Muscle of leg (tissue), 11 donors: Measurements from ENCODE around the gene MAN1B1. TPM values are rescaled to one million over a fixed set of nuclear protein-coding genes. Genes with fewer than 3 reads are reported as not detected.
"Not testable (repeated sequence)": the region's sequence is repeated elsewhere in the genome, so short reads cannot be mapped to it uniquely, and the experiment has no call there.

Source experiments
- DNase-seq: peaks from one replicate; pipeline ENCODE4 v3.0.0; 2013
- H3K27ac ChIP-seq: one replicate; pipeline ENCODE4 v1.5.1; 2013; ENCODE audit warnings: mild to moderate bottlenecking, low read length, control low read depth
- H3K27me3 ChIP-seq: one replicate; pipeline ENCODE4 v1.6.1; 2013; ENCODE audit warnings: low read length; ENCODE audit not compliant: control insufficient read depth, insufficient read depth
- H3K36me3 ChIP-seq: one replicate; pipeline ENCODE4 v1.6.1; 2013; ENCODE audit warnings: low read length; ENCODE audit not compliant: control insufficient read depth, insufficient read depth
- H3K4me1 ChIP-seq: one replicate; pipeline ENCODE4 v1.6.1; 2013; ENCODE audit warnings: low read length; ENCODE audit not compliant: control insufficient read depth, insufficient read depth
- H3K4me3 ChIP-seq: one replicate; pipeline ENCODE4 v1.5.1; 2013; ENCODE audit warnings: low read length, control low read depth
- H3K9me3 ChIP-seq: replicated peaks from 2 replicates; pipeline ENCODE4 v1.6.1; 2013; ENCODE audit warnings: low read depth, low read length; ENCODE audit not compliant: control insufficient read depth
- WGBS: methylation state at CpG from one replicate; pipeline ENCODE4 v1.1.5; 2013; ENCODE audit warnings: missing lambda C conversion rate; ENCODE audit not compliant: insufficient coverage; 5-methylcytosine and 5-hydroxymethylcytosine counted together
- polyA plus RNA-seq, 8 donors: library from polyadenylated mRNA; unstranded; fragments of 120-200 nt; gene quantifications; one replicate each; pipeline versions ENCODE4 v1.2.1 to v1.2.3, GENCODE V29; 2013; ENCODE audit warnings: inconsistent platforms in 1 of 8, low replicate concordance in 1 of 8; ENCODE audit not compliant: insufficient read length in 8 of 8, insufficient read depth in 1 of 8
- total RNA-seq: library from RNA; stranded (reverse); fragments of 120-200 nt; gene quantifications from one replicate; pipeline ENCODE4 v1.2.4, GENCODE V29; 2013

The MAN1B1 gene
- total and polyA plus RNA-seq, 9 donors: 38.5 to 59.0 (median 43.1) TPM

- Histone ChIP-seq H3K9me3 (no peaks in the 10 kb centered on the region), H3K4me3 (no peak overlapping the region), H3K27me3 (no peaks in the 10 kb centered on the region), H3K4me1 (peaks cover 16% of the 10 kb centered on the region), H3K27ac (no peak overlapping the region), H3K36me3 (no peaks in the 10 kb centered on the region)
- DNase-seq: no peak
- 87% methylated on average over 12 of the region's 15 CpGs for WGBS
These were observed 24.4 kb upstream of the MAN1B1 start for GRCh38 chr9:137062384-137062783.

GRCh38 chr9:137062798-137063197, 24.0 kb upstream of the MAN1B1 start:
- not testable (repeated sequence) for H3K9me3 ChIP-seq, DNase-seq, H3K27ac ChIP-seq, H3K4me3 ChIP-seq, H3K36me3 ChIP-seq, H3K27me3 ChIP-seq
- WGBS: 73% methylated on average over 4 of the region's 9 CpGs
- peaks cover 12% of the 10 kb centered on the region for H3K4me1 ChIP-seq

GRCh38 chr9:137063311-137064026, 23.3 kb upstream of the MAN1B1 start:
- WGBS: 77% methylated on average over 24 of the region's 26 CpGs
- Histone ChIP-seq H3K4me1 (peaks cover 13% of the 10 kb centered on the region), H3K36me3 (no peaks in the 10 kb centered on the region), H3K27ac (no peak overlapping the region), H3K9me3 (no peaks in the 10 kb centered on the region), H3K27me3 (no peaks in the 10 kb centered on the region), H3K4me3 (no peak overlapping the region)
- no peak for DNase-seq

DNA sequence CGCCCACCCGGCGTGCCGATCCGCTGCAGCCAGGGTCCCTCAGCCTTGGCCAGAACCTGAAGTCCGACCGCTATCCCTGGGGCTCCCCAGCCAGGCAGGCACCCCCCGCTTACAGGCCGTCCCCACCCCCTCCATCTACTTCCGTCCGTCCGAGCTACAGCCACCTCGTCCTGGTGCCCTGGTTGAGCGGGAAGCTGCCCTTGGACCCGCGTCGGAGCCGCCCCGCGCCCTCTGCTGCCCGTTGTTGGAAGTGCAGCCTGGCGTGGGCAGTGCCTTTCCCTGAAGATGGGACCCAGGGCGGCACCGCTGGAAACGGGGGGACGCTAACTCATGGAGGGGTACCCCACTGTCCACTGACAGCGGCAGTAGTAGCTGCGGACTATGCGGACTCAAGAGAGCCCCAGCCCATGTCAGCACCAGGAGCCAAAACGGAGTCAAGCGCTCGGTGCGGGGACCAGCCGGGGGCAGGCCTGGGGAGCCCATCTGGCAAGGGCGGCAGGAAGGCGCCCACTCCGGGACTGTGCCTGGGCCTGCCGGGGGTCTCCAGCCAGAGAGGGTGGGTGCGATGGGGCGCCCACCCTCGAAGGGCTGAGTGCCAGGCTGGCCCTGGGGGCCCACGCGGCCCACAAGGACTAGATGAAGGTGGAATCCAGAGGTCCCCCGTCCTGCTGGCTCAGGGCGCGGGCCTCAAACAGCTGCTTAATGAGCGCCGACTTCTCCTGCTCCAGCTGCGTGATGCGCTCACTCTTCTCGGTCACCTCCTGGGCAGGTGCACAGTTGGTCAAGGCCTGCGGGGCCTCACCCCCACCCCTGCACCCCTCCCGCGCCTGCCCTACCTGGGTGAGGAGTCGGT, 22.5 kb upstream of the MAN1B1 start:
- Histone ChIP-seq H3K36me3 (no peaks in the 10 kb centered on the region), H3K9me3 (no peaks in the 10 kb centered on the region), H3K27ac (no peak overlapping the region), H3K4me3 (no peak overlapping the region), H3K4me1 (peaks cover 20% of the 10 kb centered on the region), H3K27me3 (peaks cover 2% of the 10 kb centered on the region)
- WGBS: 44% methylated on average over 50 of the region's 55 CpGs
- peak; percentile 54 for DNase-seq

- WGBS: 87% methylated on average over 5 of the region's 12 CpGs
- H3K27ac ChIP-seq: no peak overlapping the region
- H3K4me1 ChIP-seq: peaks cover 25% of the 10 kb centered on the region
- no peaks in the 10 kb centered on the region for H3K36me3 ChIP-seq
- no peaks in the 10 kb centered on the region for H3K9me3 ChIP-seq
- no peak for DNase-seq
- no peak overlapping the region for H3K4me3 ChIP-seq
- peaks cover 7% of the 10 kb centered on the region for H3K27me3 ChIP-seq
These were observed 22.0 kb upstream of the MAN1B1 start for GRCh38 chr9:137064880-137065164.

GRCh38 chr9:137065336-137065967, 21.3 kb upstream of the MAN1B1 start:
- H3K36me3 ChIP-seq: no peaks in the 10 kb centered on the region
- peaks cover 7% of the 10 kb centered on the region for H3K27me3 ChIP-seq
- no peak for DNase-seq
- no peak overlapping the region for H3K27ac ChIP-seq
- no peaks in the 10 kb centered on the region for H3K9me3 ChIP-seq
- peaks cover 25% of the 10 kb centered on the region for H3K4me1 ChIP-seq
- WGBS: 80% methylated on average over 22 of the region's 23 CpGs
- H3K4me3 ChIP-seq: no peak overlapping the region

DNA sequence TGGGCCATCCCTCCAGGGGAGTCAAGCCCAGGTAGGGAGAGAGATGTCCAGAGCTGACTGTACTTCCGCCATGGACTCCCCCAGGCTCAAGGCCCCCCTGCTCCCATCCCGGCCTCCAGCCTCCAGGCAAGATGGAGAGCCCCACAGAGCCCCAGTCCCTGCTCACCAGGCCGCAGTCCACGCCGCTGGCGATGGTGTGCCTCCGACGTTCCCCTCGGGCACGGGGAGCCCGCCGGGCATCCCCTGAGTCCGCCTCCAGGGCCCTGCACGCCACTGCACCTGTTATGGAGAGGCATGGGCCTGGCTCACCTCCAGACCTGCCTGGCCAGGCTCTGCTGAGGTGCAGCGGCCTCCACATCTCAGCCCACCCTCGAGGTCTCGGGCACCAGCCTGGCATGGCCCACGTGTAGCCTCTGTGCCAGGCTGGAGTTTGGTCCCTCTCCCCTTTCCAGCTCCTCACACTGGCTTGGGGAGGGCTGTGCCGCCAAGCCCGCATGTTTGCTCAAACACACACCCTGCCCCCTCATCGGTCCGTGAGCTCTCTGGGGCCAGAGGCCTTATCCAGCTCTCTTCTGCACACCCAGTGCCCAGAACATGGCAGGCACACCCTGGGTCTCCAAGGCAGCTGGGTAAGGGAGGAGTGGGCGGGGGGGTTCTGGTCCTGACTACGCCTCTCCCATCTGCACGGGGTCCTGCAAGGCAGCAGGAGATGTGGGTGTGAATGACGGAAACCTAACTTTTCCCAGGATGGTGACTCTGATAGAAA, 20.5 kb upstream of the MAN1B1 start:
- 87% methylated on average over 21 of the region's 26 CpGs for WGBS
- no peak overlapping the region for H3K27ac ChIP-seq
- no peak overlapping the region for H3K4me3 ChIP-seq
- no peaks in the 10 kb centered on the region for H3K9me3 ChIP-seq
- peaks cover 7% of the 10 kb centered on the region for H3K27me3 ChIP-seq
- no peak for DNase-seq
- H3K36me3 ChIP-seq: no peaks in the 10 kb centered on the region
- peaks cover 32% of the 10 kb centered on the region for H3K4me1 ChIP-seq

- Histone ChIP-seq H3K4me3 (no peak overlapping the region), H3K27ac (no peak overlapping the region), H3K4me1 (peaks cover 34% of the 10 kb centered on the region), H3K9me3 (no peaks in the 10 kb centered on the region), H3K36me3 (no peaks in the 10 kb centered on the region), H3K27me3 (peaks cover 7% of the 10 kb centered on the region)
- 60% methylated on average over 11 of the region's 12 CpGs for whole genome bisulfite sequencing
- DNase-seq: peak; percentile 84
These were observed 18.8 kb upstream of the MAN1B1 start for GRCh38 chr9:137067860-137068538.

- Histone ChIP-seq H3K9me3 (no peaks in the 10 kb centered on the region), H3K27me3 (peaks cover 10% of the 10 kb centered on the region), H3K27ac (no peak overlapping the region), H3K36me3 (no peaks in the 10 kb centered on the region), H3K4me1 (peaks cover 31% of the 10 kb centered on the region), H3K4me3 (peak overlapping the region; percentile 30)
- no peak for DNase-seq
- 85% methylated on average over 17 of the region's 17 CpGs for WGBS
These were observed 18.0 kb upstream of the MAN1B1 start for GRCh38 chr9:137068539-137069507.
